ENCODE results near the gene ZMYND15. TPM values are rescaled to one million over a fixed set of nuclear protein-coding genes. Genes with fewer than 3 reads are reported as not detected.
A peak's percentile ranks its signal among the peaks of the same experiment; 100 is the strongest.
"Not testable (repeated sequence)": the region's sequence is repeated elsewhere in the genome, so short reads cannot be mapped to it uniquely, and the experiment has no call there.

Gene ZMYND15
- total RNA-seq, 2 donors from 2014 or later: 0.21 to 0.39 TPM

DNA sequence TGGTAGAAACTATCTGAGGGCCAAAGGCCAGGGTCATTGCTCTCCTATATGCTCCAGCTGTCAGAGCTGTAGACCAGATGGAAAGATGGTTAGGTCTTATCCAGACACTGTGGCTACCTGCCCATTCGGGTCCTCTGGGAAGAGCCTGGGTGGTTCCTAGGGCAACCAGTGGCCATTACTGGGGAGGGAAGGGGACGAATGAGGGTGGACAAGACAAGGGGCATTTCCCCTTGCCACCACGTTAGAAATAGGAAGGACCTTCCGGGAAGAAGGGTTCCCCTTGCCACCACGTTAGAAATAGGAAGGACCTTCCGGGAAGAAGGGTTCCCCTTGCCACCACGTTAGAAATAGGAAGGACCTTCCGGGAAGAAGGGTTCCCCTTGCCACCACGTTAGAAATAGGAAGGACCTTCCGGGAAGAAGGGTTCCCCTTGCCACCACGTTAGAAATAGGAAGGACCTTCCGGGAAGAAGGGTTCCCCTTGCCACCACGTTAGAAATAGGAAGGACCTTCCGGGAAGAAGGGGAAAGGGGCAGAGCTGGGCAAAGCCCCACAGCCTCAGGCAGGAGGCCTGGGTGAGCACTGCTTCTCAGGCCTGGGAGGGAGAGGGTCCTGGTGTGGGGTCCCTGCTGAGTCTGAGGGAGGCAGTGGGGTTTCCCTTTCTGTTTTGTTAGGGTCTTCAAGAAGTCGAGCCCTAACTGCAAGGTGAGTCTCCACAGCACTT, 25.1 kb upstream of the ZMYND15 start:
- not testable (repeated sequence) for ATAC-seq
- intact Hi-C loops (cut with DNase I): loop anchor here in 1 of 2 donors (5.0 kb wide), 1 partner anchor 188 kb away; the partner anchor contains the start of gene CHRNE
- peak; percentile 15 for DNase-seq

DNA sequence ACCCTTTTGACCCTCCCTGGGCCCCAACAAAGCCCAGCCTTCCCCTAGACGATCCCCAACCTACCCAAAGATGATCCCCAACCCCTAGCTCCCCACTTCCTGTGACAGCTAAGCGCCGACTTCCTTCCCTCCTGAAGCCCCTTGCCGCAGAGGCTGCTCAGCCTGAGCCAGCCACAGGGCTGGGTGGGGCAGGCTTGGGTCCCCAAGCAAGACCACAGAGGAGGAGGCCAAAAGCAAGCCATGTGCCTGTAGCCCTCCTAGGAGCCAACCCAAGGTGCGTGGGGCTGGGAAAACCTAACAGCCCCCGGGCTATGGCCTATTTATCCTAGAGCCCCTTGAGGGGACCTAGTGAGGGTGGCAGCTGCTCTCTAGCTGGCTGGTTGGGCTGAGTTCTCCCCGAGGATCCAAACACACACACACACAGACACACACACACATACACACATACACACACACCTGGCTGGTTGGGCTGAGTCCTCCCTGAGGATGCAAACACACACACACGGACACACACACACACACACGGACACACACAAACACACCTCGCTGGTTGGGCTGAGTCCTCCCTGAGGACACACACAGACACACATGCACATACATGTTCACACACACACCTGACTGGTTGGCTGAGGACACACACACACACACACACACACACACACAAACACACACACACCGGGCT, 24.4 kb upstream of the ZMYND15 start:
- no peak for ATAC-seq
- DNase-seq: peak; percentile 15
- intact Hi-C loops (cut with DNase I): no loop called here

DNA sequence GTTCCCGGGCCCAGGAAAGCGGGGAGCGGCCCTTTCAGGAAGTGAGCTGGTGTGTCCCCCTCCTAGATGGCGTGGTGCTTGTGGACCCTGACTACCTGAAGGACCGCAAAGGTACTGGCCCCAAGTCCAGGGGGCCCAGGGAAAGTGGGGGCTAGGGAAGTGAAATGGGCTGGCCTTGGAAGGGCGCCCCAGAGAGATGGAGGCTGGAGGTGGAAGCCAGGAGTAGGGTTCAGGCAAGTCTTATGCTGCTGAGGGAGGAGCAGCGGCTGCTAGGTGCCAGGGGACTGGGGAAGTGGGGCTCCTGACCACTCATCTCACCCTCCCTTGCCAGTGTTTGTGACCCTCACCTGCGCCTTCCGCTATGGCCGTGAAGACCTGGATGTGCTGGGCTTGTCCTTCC, 23.6 kb upstream of the ZMYND15 start:
- peak; percentile 9 for DNase-seq
- ATAC-seq: no peak
- intact Hi-C loops (cut with DNase I): no loop called here

DNA sequence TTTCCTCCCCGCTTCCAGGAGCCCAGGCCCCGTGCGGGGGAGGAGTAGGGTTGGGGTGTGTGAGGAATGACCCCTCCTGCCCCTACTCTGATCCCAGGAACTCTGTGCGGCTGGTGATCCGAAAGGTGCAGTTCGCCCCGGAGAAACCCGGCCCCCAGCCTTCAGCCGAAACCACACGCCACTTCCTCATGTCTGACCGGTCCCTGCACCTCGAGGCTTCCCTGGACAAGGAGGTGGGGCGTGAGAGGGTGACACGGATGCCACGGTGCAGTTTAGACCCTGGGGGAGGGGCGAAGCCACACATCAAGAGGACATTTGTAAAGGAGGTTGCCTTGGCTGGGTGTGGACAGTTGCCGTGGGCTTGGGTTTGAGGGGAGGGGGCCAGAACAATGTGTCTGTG, 21.8 kb upstream of the ZMYND15 start:
- intact Hi-C loops (cut with DNase I): no loop called here
- no peak for ATAC-seq
- DNase-seq: no peak

DNA sequence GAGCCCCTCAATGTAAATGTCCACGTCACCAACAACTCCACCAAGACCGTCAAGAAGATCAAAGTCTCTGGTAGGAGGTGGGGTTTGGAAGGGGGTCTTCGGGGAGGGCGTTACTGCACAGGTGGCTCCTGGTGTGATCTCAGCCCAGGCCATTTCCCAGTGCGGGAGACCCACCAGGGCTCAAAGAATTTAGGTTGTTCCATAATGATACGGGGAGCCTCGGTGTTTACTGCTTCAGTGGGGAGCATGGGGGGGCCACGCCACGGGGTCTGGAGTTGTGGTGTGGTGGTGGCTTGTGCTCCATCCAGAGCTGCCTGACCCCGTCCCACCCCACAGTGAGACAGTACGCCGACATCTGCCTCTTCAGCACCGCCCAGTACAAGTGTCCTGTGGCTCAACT, 21.4 kb upstream of the ZMYND15 start:
- intact Hi-C loops (cut with DNase I): no loop called here
- DNase-seq: no peak
- no peak for ATAC-seq

DNA sequence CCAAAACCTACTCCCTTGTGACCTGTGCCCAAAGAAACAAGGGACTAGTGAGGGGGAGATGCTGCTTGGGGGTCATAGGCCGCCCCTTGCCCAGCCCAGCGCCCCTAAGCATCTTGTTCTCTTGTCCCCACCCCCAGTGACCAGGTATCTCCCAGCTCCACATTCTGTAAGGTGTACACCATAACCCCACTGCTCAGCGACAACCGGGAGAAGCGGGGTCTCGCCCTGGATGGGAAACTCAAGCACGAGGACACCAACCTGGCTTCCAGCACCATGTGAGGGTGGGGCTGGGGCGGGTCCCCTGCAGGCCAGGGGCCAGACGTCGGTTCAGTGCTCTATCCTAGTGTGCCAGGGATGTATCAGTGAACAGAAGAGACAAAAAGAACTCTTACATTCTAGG, 20.5 kb upstream of the ZMYND15 start:
- no peak for DNase-seq
- intact Hi-C loops (cut with DNase I): no loop called here

DNA sequence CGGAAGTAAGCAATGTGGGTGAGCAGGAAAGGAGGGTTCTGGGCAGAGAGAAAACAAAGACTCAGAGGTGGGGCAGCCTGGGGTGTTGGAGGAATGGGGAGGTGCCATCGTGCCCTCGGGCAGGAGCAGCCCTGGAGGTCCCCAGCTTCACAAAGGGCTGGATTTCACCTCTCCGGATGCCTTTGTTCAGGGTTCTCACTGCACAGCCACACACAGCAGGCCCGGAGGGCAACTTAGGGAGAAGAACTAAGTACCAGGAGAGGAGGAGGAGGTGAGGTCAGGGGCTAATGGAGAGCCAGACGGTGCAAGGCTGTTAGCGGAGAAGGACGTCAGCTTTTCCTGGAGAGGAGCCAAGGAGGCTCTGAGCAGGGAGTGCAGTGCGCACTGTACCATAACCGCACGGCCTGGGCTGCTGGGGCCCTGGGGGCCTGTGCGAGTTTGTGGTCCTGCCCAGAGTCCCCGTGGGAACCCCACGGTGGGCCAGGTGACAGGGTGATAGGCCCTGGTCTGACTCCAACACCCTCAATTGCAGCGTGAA, 19.9 kb upstream of the ZMYND15 start:
- peak; percentile 57 for DNase-seq
- intact Hi-C loops (cut with DNase I): no loop called here
- ATAC-seq: peak in 1 of 2 donors; percentile 62

More for the DNA sequence above, 20.5 kb upstream of the ZMYND15 start:
- no peak for ATAC-seq

DNA sequence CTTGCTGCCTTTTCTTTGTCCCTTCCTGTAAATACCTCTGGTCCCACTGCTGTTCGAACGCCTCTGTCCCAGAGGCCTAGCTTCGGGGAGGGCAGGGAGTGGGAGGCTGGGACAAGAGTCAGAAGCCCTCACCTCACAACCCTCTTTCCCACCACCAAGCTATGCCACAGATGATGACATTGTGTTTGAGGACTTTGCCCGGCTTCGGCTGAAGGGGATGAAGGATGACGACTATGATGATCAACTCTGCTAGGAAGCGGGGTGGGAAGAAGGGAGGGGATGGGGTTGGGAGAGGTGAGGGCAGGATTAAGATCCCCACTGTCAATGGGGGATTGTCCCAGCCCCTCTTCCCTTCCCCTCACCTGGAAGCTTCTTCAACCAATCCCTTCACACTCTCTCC, 18.8 kb upstream of the ZMYND15 start:
- intact Hi-C loops (cut with DNase I): no loop called here
- ATAC-seq (no peak), DNase-seq (no peak)

DNA sequence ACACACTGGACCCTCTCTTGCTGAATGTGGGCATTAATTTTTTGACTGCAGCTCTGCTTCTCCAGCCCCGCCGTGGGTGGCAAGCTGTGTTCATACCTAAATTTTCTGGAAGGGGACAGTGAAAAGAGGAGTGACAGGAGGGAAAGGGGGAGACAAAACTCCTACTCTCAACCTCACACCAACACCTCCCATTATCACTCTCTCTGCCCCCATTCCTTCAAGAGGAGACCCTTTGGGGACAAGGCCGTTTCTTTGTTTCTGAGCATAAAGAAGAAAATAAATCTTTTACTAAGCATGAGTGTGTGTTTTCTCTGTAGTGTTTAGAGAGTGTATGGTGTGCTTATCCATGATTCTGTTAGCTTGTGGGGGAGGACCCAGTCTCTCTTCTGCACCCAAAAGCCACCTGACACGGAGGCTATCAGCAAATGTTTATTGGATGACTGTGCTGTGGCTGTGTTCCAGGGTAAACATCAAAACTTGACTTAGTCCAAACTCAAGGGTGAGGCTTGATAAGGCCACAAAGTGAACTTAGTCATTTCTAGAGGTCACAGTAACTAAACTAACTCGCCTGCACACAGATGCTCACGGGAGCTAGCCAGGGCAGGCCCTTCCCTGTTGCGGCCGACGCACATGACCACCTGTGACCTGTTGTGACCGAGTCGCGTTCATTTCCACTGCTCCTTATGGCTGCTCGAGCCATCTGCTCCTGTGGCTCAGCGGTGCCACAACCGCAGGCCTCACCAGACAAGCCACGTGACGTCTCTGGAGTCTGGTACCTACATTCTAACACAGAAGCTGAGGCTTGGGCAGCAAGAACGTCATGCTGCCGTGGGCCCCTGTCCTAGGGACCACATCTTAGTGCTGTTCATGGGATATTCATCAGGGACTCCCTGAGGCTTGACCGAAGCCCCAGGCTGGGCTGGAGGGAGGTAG, 18.2 kb upstream of the ZMYND15 start:
- intact Hi-C loops (cut with DNase I): no loop called here
- ATAC-seq (peak; percentile 55 to 64), DNase-seq (no peak)

DNA sequence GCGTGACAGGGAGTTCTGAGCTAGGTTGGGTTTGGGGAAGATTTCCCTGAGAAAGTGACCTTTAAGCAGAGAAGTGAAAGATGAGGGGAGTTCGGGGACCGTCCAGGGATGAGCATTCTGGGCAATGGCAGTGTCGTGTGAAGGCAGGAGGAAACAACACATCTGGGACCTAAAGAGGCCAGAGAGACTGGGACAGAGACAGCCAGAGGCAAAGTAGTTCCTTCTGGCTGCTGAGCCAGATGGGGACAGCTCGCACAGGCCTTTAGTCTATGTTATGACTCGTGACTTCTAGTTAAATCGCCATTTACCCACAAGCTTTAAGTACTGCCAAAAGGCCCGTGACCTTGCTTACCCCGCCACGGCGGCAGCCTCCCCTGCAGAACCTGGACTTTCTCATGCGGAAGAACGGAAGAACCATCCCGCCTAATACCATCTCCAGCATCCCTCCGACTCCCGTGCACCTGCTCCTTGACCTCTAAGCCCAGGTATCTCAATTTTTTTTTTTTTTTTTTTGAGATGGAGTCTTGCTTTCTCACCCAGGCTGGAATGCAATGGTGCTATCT, 16.9 kb upstream of the ZMYND15 start:
- DNase-seq (no peak), ATAC-seq (no peak)
- intact Hi-C loops (cut with DNase I): no loop called here

DNA sequence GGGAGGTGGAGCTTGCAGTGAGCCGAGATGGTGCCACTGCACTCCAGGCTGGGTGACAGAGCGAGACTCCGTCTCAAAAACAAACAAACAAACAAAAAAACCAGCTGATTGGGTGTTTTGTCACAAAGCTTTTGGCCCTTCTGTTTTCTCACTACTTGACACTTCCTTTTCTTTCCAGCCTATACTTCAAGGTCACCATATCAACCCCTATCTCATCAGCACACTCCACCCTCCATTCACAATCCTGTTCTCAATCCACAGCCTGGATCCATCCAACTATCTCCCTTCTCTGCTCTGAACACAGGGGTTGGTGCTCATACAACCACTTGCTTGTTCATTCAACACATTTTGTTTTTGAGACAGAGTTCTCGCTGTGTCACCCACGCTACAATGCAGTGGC, 15.0 kb upstream of the ZMYND15 start:
- no peak for DNase-seq
- no peak for ATAC-seq

DNA sequence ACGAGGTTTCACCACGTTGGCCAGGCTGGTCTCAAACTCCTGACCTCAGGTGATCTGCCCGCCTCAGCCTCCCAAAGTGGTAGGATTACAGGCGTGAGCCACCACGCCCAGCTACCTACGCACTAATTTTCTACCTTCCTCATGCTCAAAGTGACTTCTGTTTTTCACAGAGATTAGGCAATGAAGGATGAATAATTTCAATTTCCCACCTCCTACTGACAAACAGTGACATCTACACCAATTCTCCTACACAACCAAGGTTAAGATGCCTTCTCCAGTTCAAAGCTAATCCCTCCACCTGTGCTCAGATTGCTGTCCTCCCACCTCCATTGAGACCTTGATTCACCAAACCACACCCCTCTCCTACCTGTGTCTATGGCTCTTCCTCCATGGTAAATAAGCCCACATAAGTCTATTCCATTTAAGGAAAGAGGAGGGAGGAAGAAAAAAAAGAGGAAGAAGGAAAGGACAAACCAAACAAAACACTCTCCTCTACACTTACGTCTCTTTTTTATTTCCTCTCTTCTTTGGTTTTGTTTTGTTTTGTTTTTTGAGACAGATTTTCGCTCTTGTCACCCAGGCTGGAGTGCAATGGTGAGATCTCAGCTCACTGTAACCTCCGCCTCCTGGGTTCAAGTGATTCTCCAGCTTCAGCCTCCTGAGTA, 13.9 kb upstream of the ZMYND15 start:
- intact Hi-C loops (cut with DNase I): no loop called here
- DNase-seq (no peak), ATAC-seq (no peak)

More for the DNA sequence above, 15.0 kb upstream of the ZMYND15 start:
- intact Hi-C loops (cut with DNase I): no loop called here

DNA sequence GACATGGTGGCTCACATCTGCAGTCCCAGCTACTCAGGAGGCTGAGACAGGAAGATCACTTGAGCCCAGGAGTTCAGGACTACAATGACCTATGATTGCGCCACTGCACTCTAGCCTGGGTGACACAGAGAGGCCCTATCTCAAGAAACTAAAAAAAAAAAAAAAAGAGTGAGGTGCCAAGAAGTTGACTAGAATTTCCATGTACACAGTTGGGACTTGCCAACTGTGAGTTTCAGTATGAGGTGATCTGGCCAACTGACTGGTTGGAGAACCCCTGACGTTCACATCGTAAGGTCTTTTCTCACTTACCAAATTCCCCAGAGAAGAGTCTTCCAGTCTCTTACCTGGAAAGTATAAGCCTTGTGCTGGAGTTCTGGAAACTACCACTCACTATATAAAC, 11.5 kb upstream of the ZMYND15 start:
- intact Hi-C loops (cut with DNase I): no loop called here
- ATAC-seq: no peak
- no peak for DNase-seq

DNA sequence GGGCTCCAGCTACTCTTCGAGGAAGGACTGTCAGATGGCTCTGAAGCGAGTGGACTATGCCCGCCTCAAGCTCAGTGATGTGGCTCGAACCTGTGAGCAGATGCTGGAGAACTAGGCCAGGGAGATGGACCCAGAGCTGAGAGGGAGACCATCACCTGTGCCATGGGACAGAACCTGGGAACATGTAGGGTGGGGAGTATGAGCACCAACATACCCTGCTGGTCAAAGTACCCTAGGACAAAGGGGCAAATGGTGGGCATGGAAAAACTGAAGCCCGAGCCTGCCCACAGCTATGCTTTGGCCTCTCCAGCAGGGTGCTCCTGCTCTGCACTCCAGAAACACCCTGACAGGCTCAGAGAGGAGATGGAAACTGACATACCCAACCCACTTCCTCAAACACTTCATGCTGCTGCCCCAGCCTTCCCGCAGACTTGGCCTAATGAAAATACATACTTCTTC, 6.5 kb upstream of the ZMYND15 start:
- DNase-seq (no peak), ATAC-seq (no peak)
- intact Hi-C loops (cut with DNase I): loop anchor here (5.0 to 10.0 kb wide), 2 partner anchors 152 to 154 kb away; no protein-coding TSS in a partner anchor

DNA sequence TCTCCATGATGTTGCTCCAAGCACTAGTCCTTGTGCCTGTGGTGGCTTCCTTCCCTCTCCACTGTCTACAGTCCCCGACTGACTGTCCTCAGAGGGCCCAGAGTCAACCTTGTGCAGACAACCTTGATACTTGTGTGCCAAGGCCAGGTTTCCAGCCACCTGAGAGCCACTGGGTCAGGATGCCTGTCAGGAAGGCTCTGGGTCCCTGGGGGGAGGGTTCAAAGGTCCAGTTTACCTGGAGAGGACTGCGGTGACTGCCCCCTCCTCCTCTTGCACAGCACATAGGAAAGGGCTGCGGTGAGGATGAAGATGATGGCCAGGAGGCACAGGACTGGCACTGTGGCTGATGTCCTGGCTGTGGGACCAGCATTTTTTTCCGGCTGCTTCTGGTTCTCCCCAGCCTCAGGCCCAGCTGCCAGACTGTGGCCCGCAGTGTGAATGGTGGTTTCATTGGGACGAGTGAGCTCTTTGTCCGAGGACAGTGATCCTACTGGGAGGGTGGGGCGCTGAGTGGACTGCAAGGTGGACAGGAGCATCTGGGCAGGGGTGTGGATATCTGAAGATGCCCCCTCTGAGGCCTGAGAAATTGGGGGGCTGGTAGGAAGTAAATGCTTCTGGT, 4.7 kb upstream of the ZMYND15 start:
- ATAC-seq: no peak
- intact Hi-C loops (cut with DNase I): loop anchor here (5.0 to 10.0 kb wide), 2 partner anchors 150 to 152 kb away; no protein-coding TSS in a partner anchor

DNA sequence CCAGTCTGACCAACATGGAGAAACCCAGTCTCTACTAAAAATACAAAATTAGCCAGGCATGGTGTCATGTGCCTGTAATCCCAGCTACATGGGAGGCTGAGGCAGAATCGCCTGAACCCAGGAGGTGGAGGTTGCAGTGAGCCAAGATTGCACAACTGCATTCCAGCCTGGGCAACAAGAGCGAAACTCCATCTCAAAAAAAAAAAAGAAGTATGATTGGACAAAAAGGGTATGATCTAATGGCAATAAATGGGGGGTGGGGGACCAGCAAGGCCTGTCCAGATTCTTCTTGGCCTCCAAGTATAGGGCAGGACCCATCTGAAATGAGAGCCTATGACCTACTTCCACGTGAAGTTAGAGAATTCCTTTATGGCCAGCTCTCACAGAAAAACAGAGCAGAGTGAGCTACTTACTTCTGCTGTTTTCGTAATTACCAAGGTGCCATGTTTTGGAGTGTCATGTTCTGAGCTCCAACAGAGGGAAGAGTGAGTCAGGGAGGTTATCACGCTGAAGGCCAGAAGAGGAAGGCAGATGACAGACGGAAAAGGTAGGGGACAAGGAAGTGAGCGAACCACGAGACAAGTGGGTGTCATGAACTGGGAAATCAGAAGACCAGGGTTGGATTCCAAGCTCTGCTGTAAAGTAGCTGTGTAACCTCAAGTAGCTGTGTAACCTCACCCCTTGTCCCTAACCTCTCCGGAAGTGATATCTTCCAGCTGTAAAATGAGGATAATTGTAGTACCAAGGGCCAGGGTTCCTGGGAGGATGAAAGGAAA, 3.6 kb upstream of the ZMYND15 start:
- no peak for ATAC-seq
- intact Hi-C loops (cut with DNase I): loop anchor here in 1 of 2 donors (10.0 kb wide), 1 partner anchor 149 kb away; no protein-coding TSS in a partner anchor

More for the DNA sequence above, 4.7 kb upstream of the ZMYND15 start:
- DNase-seq: no peak

More for the DNA sequence above, 3.6 kb upstream of the ZMYND15 start:
- no peak for DNase-seq
